GOT3 (cell line): ENCODE data around the gene RAB42.
"Not testable (repeated sequence)": the region's sequence is repeated elsewhere in the genome, so short reads cannot be mapped to it uniquely, and the experiment has no call there.

ENCODE experiments used
- DNase-seq: peaks from one replicate; lab custom pipeline; 2025; ENCODE audit warnings: mixed read lengths; lab: John Stamatoyannopoulos, UW

RAB42 gene, protein sequence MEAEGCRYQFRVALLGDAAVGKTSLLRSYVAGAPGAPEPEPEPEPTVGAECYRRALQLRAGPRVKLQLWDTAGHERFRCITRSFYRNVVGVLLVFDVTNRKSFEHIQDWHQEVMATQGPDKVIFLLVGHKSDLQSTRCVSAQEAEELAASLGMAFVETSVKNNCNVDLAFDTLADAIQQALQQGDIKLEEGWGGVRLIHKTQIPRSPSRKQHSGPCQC

DNA sequence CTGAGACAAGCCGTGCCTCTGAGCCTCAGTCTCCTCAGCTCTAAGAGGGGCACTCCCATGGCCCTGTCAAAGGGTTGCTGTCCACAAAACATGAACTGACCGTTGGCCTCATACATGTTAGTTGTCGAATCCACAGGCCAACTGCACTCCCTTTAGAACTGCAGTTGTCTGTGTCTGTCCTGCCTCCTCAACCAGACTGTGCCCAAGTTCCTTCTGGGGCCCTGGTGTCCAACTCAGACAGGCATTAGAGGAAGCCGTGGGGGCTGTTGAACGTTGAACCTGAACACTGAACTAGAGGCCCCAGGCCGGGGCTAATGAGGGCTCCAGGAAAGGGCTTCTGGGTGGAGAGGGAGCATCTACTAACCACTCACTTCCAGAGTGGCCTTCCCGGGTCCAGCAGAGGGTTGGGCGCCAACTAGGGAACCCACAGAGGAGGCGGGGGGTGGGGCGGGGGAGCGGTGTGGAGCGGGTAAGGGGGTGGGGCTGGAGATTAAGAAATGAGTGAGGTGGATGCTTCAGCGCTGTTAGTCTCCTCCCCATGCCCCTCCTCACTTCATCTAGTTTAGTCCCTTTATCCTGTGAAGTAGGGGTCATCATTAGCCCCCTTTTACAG is at the start of gene RAB42:
Gene RAB42, plus strand, starts transcription at position 558 of the 613 bp plus-strand sequence. CDS start 247 bp downstream, outside the sequence.
- DNase-seq = no peak

DNA sequence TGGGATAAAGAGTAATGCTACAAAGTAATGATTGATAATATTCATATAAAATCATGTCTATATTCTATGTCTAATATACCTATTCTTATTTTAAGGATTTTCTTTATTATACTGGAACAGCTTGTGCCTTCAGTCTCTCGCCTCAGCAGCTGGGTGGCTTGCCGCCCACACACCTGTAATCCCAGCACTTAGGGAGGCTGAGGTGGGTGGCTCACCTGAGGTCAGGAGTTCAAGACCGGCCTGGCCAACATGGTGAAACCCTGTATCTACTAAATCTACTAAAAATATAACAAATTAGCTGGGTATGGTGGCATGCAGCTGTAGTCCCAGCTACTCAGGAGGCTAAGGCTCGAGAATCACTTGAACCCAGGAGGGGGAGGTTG is 46.8 kb upstream of the RAB42 start:
- DNase-seq = no peak

DNA sequence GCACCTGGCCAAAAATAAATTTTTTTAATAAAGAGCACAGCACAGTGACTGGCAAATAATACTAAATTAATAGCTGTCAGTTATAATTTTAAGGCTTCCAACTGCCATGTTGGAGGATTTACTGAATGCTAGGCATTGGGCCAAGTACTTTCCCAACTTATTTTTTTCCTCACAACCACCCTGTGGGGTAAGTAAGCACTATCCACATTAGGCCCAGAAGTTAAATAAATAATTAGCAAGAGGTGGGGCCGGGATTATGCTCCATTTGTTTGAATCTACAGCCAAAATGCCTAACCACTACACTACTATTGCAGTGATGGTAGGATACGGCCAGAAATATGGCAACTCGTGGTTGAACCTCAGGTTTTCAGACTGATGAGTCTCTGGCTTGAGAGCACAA is 43.7 kb upstream of the RAB42 start:
- DNase-seq = no peak

DNA sequence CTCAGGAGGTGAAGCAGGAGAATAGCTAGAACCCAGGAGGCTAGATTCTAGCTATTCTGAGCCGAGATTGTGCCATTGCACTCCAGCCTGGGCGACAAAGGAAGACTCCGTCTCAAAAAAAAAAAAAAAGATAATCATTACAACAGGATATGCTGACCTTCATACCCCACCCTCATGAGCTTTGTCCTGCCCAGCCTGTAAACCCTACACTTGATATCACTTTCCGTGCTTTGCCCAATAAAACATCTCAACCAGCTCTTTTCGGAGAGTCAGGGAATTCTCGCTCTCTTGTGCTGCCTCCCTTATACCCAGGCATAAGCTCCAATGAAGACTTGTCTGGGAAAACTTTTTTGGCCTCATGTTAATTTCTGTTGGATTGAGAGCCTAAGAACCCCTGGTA is 40.7 kb upstream of the RAB42 start:
- no peak for DNase-seq

DNA sequence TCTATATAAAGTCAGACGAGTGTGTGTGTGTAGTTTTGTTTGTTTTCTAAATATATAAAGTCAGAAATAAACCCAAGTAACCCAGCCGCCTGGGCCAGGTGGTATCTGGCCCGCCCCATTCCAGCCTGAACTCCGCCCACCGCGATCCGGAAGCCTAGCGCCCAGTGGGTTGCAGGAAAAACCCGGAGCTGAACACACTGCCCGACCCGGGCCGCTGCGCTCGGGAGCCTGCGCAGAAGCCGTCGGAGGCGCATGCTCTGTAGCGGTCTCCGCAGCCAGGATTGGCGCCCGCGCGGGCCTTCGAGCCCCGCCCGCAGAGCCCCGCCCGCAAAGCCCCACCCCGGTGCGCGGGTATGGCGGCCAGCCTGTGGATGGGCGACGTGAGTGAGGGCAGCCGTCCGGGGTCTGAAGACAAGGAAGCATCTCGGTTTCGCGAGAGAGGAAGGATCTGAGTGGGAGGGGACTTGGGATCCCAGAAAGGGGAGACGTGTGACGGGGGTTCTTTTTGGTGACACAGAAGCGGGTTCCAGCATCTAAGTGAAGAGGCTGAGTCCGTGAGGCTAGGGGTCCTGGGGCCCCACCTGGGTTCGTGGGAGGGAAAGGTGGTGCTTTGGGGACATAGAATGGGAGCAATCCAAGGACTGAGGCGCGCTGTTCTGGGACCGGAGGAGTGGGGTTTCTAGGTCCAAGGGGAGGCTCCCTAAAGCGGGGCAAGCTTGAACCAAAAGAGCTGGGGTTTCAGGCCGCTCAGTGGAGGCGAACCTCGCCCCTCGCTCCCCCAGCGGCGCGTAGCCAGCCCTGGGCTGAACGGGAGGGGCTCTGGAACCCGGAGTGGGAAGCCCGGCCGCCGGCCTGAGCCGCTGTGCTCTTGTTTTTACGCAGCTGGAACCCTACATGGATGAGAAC is 39.1 kb upstream of the RAB42 start, which contains the start of gene TRNAU1AP:
Gene TRNAU1AP, plus strand, starts transcription at position 328 of the 906 bp plus-strand sequence. Its CDS starts 26 bp downstream, at position 354.
- peak; percentile 86 for DNase-seq

DNA sequence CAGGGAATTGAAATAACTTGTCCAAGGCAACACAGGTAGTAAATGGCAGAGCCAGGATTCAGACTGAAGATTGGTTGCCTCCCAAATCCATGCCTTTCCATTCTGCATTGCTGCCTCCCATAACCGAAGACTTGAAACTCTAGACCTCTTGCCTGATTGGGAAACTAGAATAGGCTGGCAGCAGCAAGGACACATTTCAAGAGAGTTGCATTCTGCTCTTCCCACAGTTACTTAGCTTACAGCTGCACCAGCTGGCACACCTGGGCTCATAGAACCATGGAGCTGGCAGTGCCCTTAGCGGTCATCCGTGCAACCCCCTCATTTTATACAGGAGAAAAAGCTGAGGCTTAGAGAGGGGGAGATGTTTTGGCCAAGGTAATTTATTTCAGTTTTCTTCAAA is 31.2 kb upstream of the RAB42 start:
- DNase-seq = no peak

DNA sequence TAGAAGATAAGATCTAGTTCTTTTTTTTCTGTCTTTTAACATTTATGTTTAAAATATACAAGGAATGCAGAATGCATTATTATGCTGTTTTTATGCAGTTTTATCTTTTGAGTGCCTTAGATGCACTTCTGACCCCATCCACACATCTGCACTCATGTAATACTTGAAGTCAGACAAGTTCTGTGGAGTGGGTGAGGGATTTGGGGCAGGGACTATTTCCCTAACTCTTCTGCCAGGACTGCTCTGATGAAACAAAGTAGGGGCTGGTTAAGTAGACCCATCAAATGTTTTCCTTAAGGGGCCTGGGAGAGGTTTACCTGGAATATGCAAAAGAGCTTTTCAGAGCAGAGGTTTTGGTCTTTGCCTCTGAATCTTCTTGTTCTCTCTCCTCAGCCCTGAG is 27.8 kb upstream of the RAB42 start:
- no peak for DNase-seq

DNA sequence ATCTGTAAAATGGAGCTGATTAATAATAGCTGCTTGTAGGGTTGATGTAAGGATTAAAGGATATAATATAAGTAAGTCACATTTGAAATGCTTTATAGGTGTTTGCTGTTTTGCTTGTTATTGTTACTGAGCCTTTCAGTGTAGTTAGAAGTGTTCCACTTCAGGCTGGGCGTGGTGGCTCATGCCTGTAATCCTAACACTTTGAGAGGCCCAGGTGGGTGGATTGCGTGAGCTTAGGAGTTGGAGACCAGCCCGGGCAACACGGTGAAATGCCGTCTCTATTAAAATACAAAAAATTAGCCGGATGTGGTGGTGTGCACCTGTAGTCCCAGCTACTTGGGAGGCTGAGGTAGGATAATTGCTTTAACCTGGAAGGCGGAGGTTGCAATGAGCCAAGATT is 27.0 kb upstream of the RAB42 start:
- DNase-seq = no peak

DNA sequence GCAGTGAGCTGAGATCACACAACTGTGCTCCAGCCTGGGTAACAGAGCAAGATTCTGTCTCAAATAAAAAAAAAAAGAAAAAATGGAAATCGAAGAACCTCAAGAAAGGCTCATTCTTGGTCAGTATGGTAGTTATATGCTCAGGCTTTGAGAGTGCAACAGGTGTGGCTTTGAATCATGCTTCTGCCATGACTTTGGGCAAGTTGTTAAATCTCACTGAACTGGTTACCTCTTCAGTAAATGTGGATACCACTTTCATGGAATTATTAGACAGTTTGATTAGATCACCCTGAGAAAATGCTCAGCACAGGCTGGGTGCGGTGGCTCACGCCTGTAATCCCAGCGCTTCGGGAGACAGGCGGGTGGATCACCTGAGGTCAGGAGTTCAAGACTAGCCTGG is 26.3 kb upstream of the RAB42 start:
- DNase-seq = no peak

DNA sequence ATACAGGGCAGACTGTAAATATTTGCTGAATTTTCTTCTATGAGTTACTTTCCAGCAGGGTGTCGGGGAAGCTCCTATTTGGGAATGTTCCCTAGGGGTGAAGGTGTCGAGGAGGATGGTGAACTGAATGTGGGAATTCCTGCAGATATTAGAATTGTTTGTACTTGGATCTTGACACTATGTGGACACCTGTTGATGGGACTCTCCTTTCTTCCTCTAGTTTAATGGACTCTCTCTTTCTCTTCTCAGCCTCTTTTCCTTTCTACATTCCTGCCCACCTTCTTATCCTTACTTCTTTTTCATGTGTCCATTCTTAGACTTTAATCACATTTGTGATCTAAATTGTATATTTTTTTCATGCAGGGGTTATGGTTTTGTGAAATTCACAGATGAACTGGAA is 25.1 kb upstream of the RAB42 start:
- DNase-seq = no peak

DNA sequence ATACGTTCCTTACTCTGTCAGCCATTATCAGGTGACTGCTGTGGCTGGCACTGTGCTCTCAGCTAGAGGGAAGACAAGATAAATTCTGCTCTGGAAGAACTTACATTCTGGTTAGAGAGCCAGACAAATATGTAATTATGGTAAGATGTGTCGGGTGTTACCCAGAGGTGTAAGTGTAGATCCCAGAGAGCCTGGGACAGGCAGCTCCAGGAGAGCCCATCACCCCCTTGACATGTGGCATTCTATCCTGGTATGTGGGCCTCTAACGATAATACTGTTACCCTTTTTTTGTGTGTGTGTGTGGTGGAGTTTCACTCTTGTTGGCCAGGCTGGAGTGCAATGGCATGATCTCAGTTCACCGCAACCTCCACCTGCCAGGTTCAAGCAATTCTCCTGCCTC is 20.2 kb upstream of the RAB42 start:
- DNase-seq = no peak

DNA sequence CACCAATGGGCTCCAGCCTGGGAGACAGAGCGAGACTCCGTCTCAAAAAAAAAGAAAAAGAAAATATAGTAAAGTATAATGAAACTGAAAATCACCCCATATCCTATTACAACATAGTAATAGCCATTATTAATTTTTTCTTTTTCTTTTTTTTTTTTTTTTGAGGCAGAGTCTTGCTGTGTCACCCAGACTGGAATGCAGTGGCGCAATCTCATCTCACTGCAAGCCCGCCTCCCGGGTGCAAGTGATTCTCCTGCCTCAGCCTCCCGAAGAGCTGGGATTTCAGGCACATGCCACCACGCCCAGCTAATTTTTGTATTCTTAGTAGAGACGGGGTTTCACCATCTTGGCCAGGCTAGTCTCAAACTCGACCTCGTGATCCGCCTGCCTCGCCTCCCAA is 19.2 kb upstream of the RAB42 start:
- not testable (repeated sequence) for DNase-seq

DNA sequence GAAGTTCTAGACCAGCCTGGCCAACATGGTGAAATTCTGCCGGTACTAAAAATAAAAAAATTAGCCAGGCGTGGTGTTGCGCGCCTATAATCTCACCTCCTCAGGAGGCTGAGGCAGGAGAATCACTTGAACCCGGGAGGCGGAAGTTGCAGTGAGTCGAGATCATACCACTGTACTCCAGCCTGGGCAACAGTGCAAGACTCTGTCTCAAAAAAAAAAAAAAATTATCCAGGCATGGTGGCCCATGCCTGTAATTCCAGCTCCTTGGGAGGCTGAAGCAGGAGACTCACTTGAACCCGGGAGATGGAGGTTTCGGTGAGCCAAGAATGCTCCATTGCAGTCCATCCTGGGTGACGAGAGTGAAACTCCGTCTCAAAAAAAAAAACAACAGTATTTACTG is 18.5 kb upstream of the RAB42 start:
- no peak for DNase-seq

DNA sequence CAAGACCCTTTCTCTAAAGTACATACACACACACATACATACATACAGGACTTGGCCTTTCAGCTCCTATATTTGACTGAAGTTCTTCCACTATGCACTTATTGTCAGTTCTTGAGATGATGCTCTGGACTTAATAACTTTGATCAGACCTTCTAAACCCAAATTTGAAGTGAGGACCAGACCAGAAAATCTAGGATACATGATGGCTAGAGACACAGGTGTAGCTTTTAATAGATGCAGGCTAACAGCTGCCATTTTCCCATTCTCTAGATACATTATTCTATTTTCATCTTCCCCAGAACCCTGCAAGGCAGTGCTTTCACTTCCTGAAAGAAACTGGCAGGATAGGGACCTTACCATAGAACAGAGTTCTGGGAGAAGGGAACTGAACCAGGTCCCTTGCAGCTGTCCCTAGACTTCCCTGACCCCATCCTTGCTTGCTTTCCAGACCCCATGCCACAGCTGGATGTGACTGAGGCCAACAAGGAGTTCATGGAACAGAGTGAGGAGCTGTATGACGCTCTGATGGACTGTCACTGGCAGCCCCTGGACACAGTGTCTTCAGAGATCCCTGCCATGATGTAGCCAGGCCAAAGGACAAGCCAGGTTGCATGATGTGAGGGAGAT is 14.9 kb upstream of the RAB42 start:
- DNase-seq = no peak

DNA sequence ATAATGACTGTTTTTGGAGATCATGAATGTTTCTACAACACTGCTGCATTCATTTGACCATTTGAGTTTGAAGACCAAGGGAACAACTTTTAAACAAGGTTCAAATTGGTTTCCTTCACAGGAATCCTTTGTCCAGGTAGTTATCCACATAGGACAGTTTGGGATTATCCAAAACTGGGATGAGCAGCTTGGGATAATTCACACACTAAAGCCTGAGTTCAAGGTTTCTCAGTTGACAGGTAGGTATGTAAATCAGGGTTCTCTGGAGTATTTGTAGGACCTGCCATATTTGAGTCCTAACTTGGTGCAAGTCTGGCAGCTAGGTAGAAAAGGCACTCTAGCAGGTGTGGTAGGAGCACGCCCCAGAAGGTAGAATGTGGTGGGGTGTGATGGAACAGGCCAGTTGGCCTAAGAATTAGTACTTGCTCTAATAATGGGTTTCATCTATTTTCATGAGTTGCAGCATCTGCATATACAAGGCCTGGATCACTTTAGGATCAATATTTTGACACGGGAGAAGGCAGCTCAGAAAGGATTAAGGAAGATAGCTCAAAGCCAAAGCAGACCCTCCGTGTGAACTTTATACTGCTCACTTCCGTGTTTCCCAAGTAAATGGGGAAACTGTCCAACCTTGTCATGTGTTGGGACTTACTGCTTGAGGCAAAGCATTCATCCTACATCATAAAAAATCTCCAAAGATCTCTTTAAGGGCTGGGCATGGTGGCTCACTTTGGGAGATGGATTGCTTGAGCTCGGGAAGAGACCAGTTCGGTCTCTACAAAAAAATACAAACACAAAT is 14.1 kb upstream of the RAB42 start:
- DNase-seq = no peak

DNA sequence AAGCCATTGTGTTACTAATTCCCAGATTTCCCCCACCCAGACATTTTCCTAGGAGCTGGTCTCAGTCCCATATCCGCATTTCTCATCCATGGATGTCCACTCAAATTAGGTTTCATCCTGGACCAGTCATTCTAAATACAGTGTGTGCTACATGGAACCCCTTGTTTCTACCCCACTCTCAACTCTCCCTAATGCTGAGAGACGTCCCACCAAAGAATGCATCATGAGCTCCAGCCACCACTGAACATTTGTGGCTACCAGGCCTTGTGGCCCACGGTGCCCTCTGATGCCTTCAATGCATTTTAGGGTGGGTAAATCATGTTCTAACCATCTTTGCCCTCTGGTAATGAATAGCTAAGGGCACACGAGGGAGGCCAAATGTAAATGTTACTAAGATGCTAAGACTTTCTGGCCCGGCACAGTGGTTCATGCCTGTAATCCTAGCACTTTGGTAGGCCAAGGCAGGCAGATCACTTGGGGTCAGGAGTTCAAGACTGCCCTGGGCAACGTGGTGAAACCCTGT is 13.3 kb upstream of the RAB42 start:
- DNase-seq = no peak

DNA sequence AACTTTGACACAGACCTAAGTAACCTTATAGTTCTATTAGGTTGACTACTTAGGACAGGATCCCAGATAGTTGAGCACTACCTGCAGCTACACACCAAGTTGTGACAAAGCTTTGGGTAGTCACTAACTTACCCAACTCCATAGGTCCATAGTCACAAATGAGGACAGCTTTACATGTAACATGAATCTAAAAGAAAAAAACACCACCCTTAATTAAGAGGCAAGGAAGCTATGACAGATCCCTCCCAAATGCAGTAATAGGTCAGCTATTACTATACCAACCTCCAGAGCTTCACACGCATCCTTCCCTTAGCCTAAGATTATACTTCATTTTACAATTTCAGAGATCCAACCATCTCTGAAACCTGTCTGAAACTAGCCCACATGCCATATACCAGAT is 12.7 kb upstream of the RAB42 start:
- no peak for DNase-seq

DNA sequence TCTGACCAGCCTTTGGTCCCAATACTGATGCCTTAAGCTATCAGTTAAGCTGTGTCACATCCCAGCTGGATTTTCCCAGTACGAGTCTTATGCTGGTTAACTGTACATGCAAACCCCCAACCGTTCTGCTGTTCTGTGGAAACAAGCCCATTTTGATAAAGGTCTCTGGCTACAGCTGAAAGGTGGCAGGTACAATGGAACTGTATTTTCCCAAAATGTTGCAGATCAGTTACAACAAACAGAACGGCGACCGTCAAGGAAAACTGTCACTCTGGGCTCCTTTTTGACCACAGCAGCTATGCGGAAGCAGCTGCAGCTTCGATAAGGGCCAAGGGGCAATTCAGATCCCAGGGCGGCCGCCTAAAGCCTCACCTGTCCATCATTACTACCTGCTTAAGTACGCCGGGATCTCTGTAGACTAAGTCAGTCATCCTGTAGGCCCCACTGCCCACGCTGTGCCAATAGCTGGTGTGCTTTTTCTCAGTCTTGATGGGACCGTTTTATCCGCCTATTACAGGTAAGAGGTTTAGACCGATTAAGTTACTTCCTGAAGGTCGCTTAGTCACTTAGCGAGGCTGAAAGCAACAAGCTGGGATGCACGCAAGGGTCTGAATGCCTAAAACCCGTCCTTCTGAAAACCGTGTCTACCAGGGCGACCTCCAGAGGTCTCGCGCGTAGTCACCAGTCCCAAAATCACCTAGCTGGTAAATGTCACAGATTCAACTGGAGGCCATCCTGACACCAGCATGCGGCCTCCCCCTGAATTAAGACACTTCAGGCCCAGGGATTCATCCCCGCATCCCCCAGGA is 11.1 kb upstream of the RAB42 start:
- no peak for DNase-seq

DNA sequence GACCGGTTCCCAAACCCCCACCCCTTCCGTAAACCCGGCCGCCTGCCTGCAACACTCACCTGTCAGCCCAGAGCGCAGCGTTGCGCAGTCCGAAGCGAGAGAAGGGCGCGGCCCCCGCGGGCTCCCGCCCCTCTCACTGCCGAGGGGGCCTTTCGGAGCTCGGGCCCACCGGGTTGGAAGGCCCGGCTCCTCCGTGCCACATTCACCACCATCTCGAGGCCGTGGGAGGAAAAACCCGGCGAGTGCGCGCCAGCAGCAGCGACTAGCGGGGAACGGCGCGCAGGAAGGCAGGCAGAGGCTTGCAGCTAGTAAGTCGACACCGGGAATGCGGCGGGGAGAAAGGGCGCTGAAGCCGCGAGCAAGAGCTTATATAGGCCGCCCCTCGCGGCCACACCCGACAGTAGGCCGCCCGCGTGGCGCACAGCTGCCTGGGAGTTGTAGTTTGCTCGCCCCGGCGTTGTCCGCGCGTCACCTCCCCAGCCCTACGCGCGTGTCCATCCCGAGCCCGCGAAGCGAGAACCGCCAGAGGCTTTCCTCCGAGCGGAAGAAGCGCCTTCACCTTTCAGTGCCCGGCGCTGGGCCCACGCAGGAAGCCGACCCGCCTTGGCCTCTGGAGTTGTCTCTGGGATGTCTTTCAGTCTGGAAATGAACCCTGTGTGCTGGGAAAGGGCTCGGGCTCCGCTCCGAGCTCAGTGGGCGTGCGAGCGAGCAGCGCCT is 10.4 kb upstream of the RAB42 start:
- peak; percentile 89 for DNase-seq

DNA sequence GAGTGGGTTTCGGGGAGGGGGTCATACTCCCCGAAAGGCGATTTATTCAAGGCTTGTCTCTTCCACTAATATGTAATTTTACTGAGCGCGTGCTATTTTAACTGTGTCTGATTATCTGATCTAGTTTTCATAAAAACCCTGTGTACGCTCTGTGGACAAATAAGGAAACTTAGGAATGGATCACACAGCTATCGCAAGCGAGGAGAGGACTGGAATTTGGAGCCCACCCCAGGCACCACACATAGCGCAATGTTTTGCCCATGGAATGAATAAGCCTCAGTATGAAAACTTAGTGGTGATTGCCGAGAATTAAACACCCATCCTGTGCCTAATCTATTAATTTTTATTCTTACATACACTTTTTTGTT is 9.8 kb upstream of the RAB42 start:
- DNase-seq = no peak
